Gastrocnemius medialis (tissue), 4 donors: ENCODE results near the gene CACNA1G. TPM values are rescaled to one million over a fixed set of nuclear protein-coding genes. Genes with fewer than 3 reads are reported as not detected.

Experiments
- ATAC-seq, 2 donors: fragments of 150-250 bp; one replicate each; pipeline ENCODE4 v1.9.1; 2016
- DNase-seq, 2 donors: peaks; one replicate each; pipeline ENCODE4 v3.0.0-alpha.2; 2019
- H3K27ac ChIP-seq, 4 donors: fragments of 200-600 bp; sonication (generic); 1 replicate in 1 of 4; 2 replicates in 3 of 4; pipeline ENCODE4 v1.5.1; 2016 to 2018; ENCODE audit warnings: mild to moderate bottlenecking in 2 of 4, moderate library complexity in 1 of 4
- H3K27me3 ChIP-seq, 3 donors: fragments of 200-600 bp; sonication (generic) in 2 of 3; 1 replicate in 1 of 3; 2 replicates in 2 of 3; pipeline versions ENCODE4 v1.5.1 to v1.6.0; 2016 to 2019; ENCODE audit warnings: mild to moderate bottlenecking in 1 of 3, moderate library complexity in 1 of 3
- H3K36me3 ChIP-seq, 2 donors: fragments of 200-600 bp; sonication (generic) in 1 of 2; one replicate each; pipeline ENCODE4 v1.5.1; 2017 to 2018
- H3K4me1 ChIP-seq, 2 donors: fragments of 200-600 bp; sonication (generic) in 1 of 2; one replicate each; pipeline ENCODE4 v1.5.1; 2016 to 2017; ENCODE audit warnings: mild to moderate bottlenecking in 2 of 2
- H3K4me3 ChIP-seq, 4 donors: fragments of 200-600 bp; sonication (generic) in 3 of 4; 1 replicate in 1 of 4; 2 replicates in 3 of 4; pipeline ENCODE4 v1.5.1; 2016 to 2019; ENCODE audit warnings: mild to moderate bottlenecking in 2 of 4
- H3K9me3 ChIP-seq, 3 donors: fragments of 200-600 bp; sonication (generic) in 2 of 3; 1 replicate in 1 of 3; 2 replicates in 2 of 3; pipeline ENCODE4 v1.5.1; 2016 to 2019
- POLR2A ChIP-seq, 2 donors: fragments of 450-650 bp; IDR thresholded peaks; one replicate each; pipeline ENCODE4 v1.6.1; 2017; ENCODE audit warnings: antibody characterized with exemption in 2 of 2, mild to moderate bottlenecking in 2 of 2, moderate library complexity in 2 of 2
- in situ Hi-C, 4 donors: fragments of 200-750 bp; cut with MboI; loops; one replicate each; pipeline versions ENCODE4 v1.15.0 to v1.8.0; 2017; ENCODE audit warnings: low sequenced_read_pairs in 4 of 4
- intact Hi-C: fragments of 100-400 bp; cut with DNase I; formaldehyde crosslinking; loops from one replicate; pipeline ENCODE4 v1.15.1; 2023; ENCODE audit warnings: low total_unique reads
- total RNA-seq, 4 donors: library from RNA; depleted of rRNA; stranded (reverse); fragments of >200 nt; gene quantifications; one replicate each; pipeline versions ENCODE4 v1.1.0 to v1.2.3, GENCODE V29; 2016
- TF ChIP-seq, protein P1 (sequence below), 5 experiments: fragments of 450-650 bp in 3 of 5; fragments of 200-600 bp in 2 of 5; sonication (generic) in 2 of 5; IDR thresholded peaks in 4 of 5; conservative IDR thresholded peaks in 1 of 5; 1 replicate in 4 of 5; 2 replicates in 1 of 5; pipeline ENCODE4 v1.5.1; 2016 to 2019; ENCODE audit warnings: antibody characterized with exemption in 5 of 5, mild to moderate bottlenecking in 3 of 5, moderate library complexity in 3 of 5

The CACNA1G gene
- total RNA-seq, 4 donors from 2014 or later = 0.09 to 0.10 TPM; not detected in 2

- TF ChIP-seq, protein P1, sequence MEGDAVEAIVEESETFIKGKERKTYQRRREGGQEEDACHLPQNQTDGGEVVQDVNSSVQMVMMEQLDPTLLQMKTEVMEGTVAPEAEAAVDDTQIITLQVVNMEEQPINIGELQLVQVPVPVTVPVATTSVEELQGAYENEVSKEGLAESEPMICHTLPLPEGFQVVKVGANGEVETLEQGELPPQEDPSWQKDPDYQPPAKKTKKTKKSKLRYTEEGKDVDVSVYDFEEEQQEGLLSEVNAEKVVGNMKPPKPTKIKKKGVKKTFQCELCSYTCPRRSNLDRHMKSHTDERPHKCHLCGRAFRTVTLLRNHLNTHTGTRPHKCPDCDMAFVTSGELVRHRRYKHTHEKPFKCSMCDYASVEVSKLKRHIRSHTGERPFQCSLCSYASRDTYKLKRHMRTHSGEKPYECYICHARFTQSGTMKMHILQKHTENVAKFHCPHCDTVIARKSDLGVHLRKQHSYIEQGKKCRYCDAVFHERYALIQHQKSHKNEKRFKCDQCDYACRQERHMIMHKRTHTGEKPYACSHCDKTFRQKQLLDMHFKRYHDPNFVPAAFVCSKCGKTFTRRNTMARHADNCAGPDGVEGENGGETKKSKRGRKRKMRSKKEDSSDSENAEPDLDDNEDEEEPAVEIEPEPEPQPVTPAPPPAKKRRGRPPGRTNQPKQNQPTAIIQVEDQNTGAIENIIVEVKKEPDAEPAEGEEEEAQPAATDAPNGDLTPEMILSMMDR (IDR thresholded peaks at IDR 0.05 in 4 of 5, conservative IDR thresholded peaks at IDR 0.05 in 1 of 5) = no peak
- TF ChIP-seq POLR2A (IDR thresholded peaks at IDR 0.05) = no peak
- in situ Hi-C loops = loop anchor here in 2 of 4 donors (10.0 to 25.0 kb wide), 2 partner anchors 59 to 99 kb away; partner anchors contain the start of genes EPN3 (in 1 of the 2) and SPATA20 (in 1 of the 2)
Measured at GRCh38 chr17:50635982-50636803, 75.7 kb downstream of the CACNA1G start.

DNA sequence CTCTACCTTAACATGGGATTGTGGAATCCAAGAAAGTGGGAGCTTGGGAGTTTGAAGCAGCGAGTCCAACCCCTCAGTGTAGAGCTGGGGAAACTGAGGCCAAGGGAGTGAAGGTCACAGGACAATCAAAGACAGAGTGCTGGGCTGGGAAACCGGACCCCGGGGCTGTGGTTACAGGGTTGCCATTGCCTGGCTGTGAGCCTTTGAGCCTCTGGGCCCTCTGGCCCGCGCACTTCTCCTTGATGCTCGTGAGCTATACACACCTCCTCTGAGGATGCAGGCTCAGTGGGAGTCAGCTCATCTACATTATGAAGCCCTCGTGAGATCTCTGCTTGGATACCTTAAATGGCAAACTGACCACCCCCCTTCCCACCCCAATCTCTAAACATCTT lies 76.3 kb downstream of the CACNA1G start:
- TF ChIP-seq POLR2A (IDR thresholded peaks at IDR 0.05) = no peak
- TF ChIP-seq, protein P1 (IDR thresholded peaks at IDR 0.05 in 4 of 5, conservative IDR thresholded peaks at IDR 0.05 in 1 of 5) = no peak
- Histone ChIP-seq H3K36me3 (no peaks in the 10 kb centered on the region), H3K4me1 (peaks cover 5 to 16% of the 10 kb centered on the region in 2 donors), H3K27me3 (peaks cover 24 to 34% (median 30%) of the 10 kb centered on the region in 3 donors), H3K27ac (no peak overlapping the region), H3K4me3 (no peak overlapping the region), H3K9me3 (no peaks in the 10 kb centered on the region)
- in situ Hi-C loops = loop anchor here in 2 of 4 donors (10.0 to 25.0 kb wide), 2 partner anchors 58 to 99 kb away; partner anchors contain the start of genes EPN3 (in 1 of the 2) and SPATA20 (in 1 of the 2)
- ATAC-seq (no peak), DNase-seq (no peak)
- intact Hi-C loops = no loop called here

More at GRCh38 chr17:50635982-50636803, 75.7 kb downstream of the CACNA1G start:
- ATAC-seq (no peak), DNase-seq (no peak)
- Histone ChIP-seq H3K9me3 (no peaks in the 10 kb centered on the region), H3K4me3 (no peak overlapping the region), H3K36me3 (no peaks in the 10 kb centered on the region), H3K27me3 (peaks cover 24 to 34% (median 30%) of the 10 kb centered on the region in 3 donors), H3K4me1 (peaks cover 5 to 16% of the 10 kb centered on the region in 2 donors), H3K27ac (no peak overlapping the region)
- intact Hi-C loops = no loop called here

GRCh38 chr17:50637829-50638605 lies 77.5 kb downstream of the CACNA1G start:
- peaks cover 5 to 16% of the 10 kb centered on the region in 2 donors for H3K4me1 ChIP-seq
- TF ChIP-seq POLR2A (IDR thresholded peaks at IDR 0.05) = no peak
- TF ChIP-seq, protein P1 (IDR thresholded peaks at IDR 0.05 in 4 of 5, conservative IDR thresholded peaks at IDR 0.05 in 1 of 5) = no peak
- H3K27me3 ChIP-seq = peaks cover 24 to 34% (median 30%) of the 10 kb centered on the region in 3 donors
- no peak for ATAC-seq
- in situ Hi-C loops (loop anchor here in 2 of 4 donors (10.0 to 25.0 kb wide), 2 partner anchors 57 to 101 kb away; partner anchors contain the start of genes EPN3 (in 1 of the 2) and SPATA20 (in 1 of the 2)), intact Hi-C loops (no loop called here)
- no peak for DNase-seq
- H3K4me3 ChIP-seq = no peak overlapping the region
- no peak overlapping the region for H3K27ac ChIP-seq
- no peaks in the 10 kb centered on the region for H3K36me3 ChIP-seq
- no peaks in the 10 kb centered on the region for H3K9me3 ChIP-seq

DNA sequence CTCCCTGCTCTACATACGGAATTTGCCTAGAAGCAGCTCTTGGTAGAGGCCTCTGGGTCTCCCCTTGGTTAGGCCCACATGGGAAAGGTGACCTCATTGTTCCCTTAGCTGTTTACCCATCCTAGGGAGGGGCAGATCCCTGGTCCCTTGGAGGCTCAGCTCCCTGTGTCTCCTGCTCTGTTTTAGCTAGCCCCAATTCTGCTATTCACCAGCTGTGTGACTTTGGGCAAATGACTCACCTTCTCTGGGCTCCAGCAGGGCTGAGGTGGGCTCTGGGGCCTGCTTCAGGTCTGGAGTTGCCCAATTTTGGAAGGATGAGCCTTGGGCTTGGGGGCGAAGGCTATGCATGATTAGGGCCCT lies 78.1 kb downstream of the CACNA1G start:
- in situ Hi-C loops = loop anchor here in 2 of 4 donors (10.0 to 25.0 kb wide), 2 partner anchors 56 to 101 kb away; partner anchors contain the start of genes EPN3 (in 1 of the 2) and SPATA20 (in 1 of the 2)
- H3K9me3 ChIP-seq = no peaks in the 10 kb centered on the region
- H3K27me3 ChIP-seq = peaks cover 23 to 34% (median 30%) of the 10 kb centered on the region in 3 donors
- DNase-seq = no peak
- H3K36me3 ChIP-seq = no peaks in the 10 kb centered on the region
- no peak overlapping the region for H3K4me3 ChIP-seq
- ATAC-seq = no peak
- TF ChIP-seq POLR2A (IDR thresholded peaks at IDR 0.05) = no peak
- TF ChIP-seq, protein P1 (IDR thresholded peaks at IDR 0.05 in 4 of 5, conservative IDR thresholded peaks at IDR 0.05 in 1 of 5) = no peak
- no peak overlapping the region for H3K27ac ChIP-seq
- peaks cover 5 to 16% of the 10 kb centered on the region in 2 donors for H3K4me1 ChIP-seq
- intact Hi-C loops = no loop called here
